HTERT RPE-1 (cell line): Measurements from ENCODE around the gene TMEM183A.
"Not testable (repeated sequence)": the region's sequence is repeated elsewhere in the genome, so short reads cannot be mapped to it uniquely, and the experiment has no call there.

Experiments used
- in situ Hi-C: fragments of 300-500 bp; cut with MboI; formaldehyde crosslinking; loops from 4 replicates; pipeline ENCODE4 v1.14.3; 2020; ENCODE audit warnings: low sequenced_read_pairs

Gene TMEM183A

GRCh38 chr1:203006948-203007871 lies at the start of gene TMEM183A:
Gene TMEM183A (plus strand): TSS chr1:203007374. CDS start chr1:203007466, 92 bp downstream.
- in situ Hi-C loops: no loop called here

GRCh38 chr1:202957733-202958543 lies 49.2 kb upstream of the TMEM183A start, which contains the start of gene ADIPOR1:
Gene ADIPOR1 (minus strand): TSS chr1:202958312. CDS start chr1:202951070, 7,242 bp downstream.
- in situ Hi-C loops: no loop called here

GRCh38 chr1:202958544-202959275 lies 48.5 kb upstream of the TMEM183A start:
- in situ Hi-C loops: no loop called here

- in situ Hi-C loops: no loop called here
Measured at GRCh38 chr1:202959276-202959620, 47.9 kb upstream of the TMEM183A start.

- in situ Hi-C loops: no loop called here
Measured at GRCh38 chr1:202961220-202961880, 45.8 kb upstream of the TMEM183A start.

GRCh38 chr1:202964791-202965410 lies 42.3 kb upstream of the TMEM183A start:
- in situ Hi-C loops: no loop called here

GRCh38 chr1:202965422-202965821 lies 41.8 kb upstream of the TMEM183A start:
- in situ Hi-C loops: no loop called here

GRCh38 chr1:202966006-202966898 lies 40.9 kb upstream of the TMEM183A start:
- in situ Hi-C loops: no loop called here

GRCh38 chr1:202967684-202968281 lies 39.4 kb upstream of the TMEM183A start:
- in situ Hi-C loops: no loop called here

GRCh38 chr1:202968351-202968750 lies 38.8 kb upstream of the TMEM183A start:
- in situ Hi-C loops: no loop called here

GRCh38 chr1:202968895-202969295 lies 38.3 kb upstream of the TMEM183A start:
- in situ Hi-C loops: no loop called here

GRCh38 chr1:202972046-202972445 lies 35.1 kb upstream of the TMEM183A start:
- in situ Hi-C loops: no loop called here

GRCh38 chr1:202974856-202975255 lies 32.3 kb upstream of the TMEM183A start:
- in situ Hi-C loops: no loop called here

- in situ Hi-C loops: no loop called here
Measured at GRCh38 chr1:202976633-202977032, 30.5 kb upstream of the TMEM183A start.

GRCh38 chr1:202979459-202979858 lies 27.7 kb upstream of the TMEM183A start:
- in situ Hi-C loops: no loop called here

GRCh38 chr1:202981939-202982338 lies 25.2 kb upstream of the TMEM183A start:
- in situ Hi-C loops: no loop called here

- in situ Hi-C loops: no loop called here
Measured at GRCh38 chr1:202982715-202983430, 24.3 kb upstream of the TMEM183A start.

- in situ Hi-C loops: not testable (repeated sequence)
Measured at GRCh38 chr1:202986120-202986519, 21.1 kb upstream of the TMEM183A start.
